HL-60 (cell line): ENCODE measurements around the gene TAF4.
"Not testable (repeated sequence)": the region's sequence is repeated elsewhere in the genome, so short reads cannot be mapped to it uniquely, and the experiment has no call there.

Source experiments
- DNase-seq, 2 experiments: peaks; one replicate each; pipeline ENCODE4 v3.0.0-alpha.2; 2010 to 2020; ENCODE audit warnings: low read depth in 1 of 2, low spot score in 1 of 2
- H3K27ac ChIP-seq: fragments of 250-450 bp; sonication (Bioruptor Pico); replicated peaks from 2 replicates; pipeline ENCODE4 v1.5.1; 2020; ENCODE audit warnings: mild to moderate bottlenecking, moderate library complexity
- H3K27me3 ChIP-seq: fragments of 250-450 bp; sonication (Bioruptor Pico); 2 replicates; pipeline ENCODE4 v1.5.1; 2021; ENCODE audit warnings: mild to moderate bottlenecking, moderate library complexity; ENCODE audit not compliant: insufficient read depth, poor library complexity, severe bottlenecking
- H3K4me3 ChIP-seq: replicated peaks from 2 replicates; pipeline ENCODE4 v1.5.1; 2011; ENCODE audit warnings: mild to moderate bottlenecking, control low read depth, low read length; ENCODE audit not compliant: insufficient read depth
- GABPA ChIP-seq: IDR thresholded peaks from 2 replicates; pipeline ENCODE4 v1.6.1; 2012; ENCODE audit warnings: low read depth
- POLR2AphosphoS5 ChIP-seq: IDR thresholded peaks from 2 replicates; pipeline ENCODE4 v1.6.1; 2012; ENCODE audit warnings: low read depth
- SPI1 ChIP-seq: IDR thresholded peaks from 2 replicates; pipeline ENCODE4 v1.6.1; 2012; ENCODE audit warnings: low read depth, mild to moderate bottlenecking, borderline replicate concordance
- TF ChIP-seq, protein P1 (sequence below): IDR thresholded peaks from 2 replicates; pipeline ENCODE4 v1.6.1; 2012; ENCODE audit warnings: low read depth; ENCODE audit not compliant: insufficient replicate concordance
- TF ChIP-seq, protein P2 (sequence below): IDR thresholded peaks from one replicate; pipeline ENCODE4 v1.5.1; 2011; ENCODE audit warnings: low read length, control low read depth, inconsistent platforms; ENCODE audit not compliant: insufficient read depth

The TAF4 gene

DNA sequence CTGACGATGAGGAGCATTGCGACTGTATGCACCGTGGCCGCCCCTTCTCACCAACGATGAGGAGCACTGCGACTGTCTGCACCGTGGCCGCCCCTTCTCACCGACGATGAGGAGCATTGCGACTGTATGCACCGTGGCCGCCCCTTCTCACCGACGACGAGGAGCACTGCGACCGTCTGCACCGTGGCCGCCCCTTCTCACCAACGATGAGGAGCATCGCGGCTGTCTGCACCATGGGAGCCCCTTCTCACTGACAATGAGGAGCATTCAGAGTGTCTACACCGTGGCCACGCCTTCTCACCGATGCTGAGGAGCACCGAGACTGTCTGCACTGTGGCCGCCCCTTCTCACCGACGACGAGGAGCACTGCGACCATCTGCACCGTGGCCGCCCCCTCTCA is 120.7 kb downstream of the TAF4 start:
- not testable (repeated sequence) for H3K27ac ChIP-seq, DNase-seq, H3K27me3 ChIP-seq, H3K4me3 ChIP-seq

DNA sequence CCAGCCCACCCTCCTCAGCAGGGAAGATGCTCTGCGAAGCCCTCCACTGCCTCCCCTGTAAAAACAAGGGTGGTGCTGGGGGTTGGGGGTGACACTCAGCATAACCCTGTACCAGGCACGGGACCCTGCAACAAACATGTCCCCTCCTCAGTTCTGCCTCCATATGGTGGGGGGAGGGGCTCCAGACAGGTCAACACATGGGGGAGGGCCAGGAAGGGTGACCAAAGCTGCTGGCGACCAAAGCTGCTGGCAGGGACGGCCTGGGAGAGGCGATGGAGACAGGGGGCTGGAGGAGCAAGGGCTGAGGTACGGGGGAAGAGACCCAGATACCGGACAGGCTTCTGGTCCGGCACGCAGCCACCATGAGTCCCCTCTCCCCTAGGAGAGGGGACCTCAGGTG is 123.2 kb downstream of the TAF4 start:
- Histone ChIP-seq H3K27ac (no peak overlapping the region), H3K27me3 (no peaks in the 10 kb centered on the region), H3K4me3 (no peak overlapping the region)
- no peak for DNase-seq
- TF ChIP-seq, protein P1, sequence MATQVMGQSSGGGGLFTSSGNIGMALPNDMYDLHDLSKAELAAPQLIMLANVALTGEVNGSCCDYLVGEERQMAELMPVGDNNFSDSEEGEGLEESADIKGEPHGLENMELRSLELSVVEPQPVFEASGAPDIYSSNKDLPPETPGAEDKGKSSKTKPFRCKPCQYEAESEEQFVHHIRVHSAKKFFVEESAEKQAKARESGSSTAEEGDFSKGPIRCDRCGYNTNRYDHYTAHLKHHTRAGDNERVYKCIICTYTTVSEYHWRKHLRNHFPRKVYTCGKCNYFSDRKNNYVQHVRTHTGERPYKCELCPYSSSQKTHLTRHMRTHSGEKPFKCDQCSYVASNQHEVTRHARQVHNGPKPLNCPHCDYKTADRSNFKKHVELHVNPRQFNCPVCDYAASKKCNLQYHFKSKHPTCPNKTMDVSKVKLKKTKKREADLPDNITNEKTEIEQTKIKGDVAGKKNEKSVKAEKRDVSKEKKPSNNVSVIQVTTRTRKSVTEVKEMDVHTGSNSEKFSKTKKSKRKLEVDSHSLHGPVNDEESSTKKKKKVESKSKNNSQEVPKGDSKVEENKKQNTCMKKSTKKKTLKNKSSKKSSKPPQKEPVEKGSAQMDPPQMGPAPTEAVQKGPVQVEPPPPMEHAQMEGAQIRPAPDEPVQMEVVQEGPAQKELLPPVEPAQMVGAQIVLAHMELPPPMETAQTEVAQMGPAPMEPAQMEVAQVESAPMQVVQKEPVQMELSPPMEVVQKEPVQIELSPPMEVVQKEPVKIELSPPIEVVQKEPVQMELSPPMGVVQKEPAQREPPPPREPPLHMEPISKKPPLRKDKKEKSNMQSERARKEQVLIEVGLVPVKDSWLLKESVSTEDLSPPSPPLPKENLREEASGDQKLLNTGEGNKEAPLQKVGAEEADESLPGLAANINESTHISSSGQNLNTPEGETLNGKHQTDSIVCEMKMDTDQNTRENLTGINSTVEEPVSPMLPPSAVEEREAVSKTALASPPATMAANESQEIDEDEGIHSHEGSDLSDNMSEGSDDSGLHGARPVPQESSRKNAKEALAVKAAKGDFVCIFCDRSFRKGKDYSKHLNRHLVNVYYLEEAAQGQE = no peak
- TF ChIP-seq GABPA (no peak), POLR2AphosphoS5 (no peak)
- TF ChIP-seq, protein P2, sequence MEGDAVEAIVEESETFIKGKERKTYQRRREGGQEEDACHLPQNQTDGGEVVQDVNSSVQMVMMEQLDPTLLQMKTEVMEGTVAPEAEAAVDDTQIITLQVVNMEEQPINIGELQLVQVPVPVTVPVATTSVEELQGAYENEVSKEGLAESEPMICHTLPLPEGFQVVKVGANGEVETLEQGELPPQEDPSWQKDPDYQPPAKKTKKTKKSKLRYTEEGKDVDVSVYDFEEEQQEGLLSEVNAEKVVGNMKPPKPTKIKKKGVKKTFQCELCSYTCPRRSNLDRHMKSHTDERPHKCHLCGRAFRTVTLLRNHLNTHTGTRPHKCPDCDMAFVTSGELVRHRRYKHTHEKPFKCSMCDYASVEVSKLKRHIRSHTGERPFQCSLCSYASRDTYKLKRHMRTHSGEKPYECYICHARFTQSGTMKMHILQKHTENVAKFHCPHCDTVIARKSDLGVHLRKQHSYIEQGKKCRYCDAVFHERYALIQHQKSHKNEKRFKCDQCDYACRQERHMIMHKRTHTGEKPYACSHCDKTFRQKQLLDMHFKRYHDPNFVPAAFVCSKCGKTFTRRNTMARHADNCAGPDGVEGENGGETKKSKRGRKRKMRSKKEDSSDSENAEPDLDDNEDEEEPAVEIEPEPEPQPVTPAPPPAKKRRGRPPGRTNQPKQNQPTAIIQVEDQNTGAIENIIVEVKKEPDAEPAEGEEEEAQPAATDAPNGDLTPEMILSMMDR = no peak

DNA sequence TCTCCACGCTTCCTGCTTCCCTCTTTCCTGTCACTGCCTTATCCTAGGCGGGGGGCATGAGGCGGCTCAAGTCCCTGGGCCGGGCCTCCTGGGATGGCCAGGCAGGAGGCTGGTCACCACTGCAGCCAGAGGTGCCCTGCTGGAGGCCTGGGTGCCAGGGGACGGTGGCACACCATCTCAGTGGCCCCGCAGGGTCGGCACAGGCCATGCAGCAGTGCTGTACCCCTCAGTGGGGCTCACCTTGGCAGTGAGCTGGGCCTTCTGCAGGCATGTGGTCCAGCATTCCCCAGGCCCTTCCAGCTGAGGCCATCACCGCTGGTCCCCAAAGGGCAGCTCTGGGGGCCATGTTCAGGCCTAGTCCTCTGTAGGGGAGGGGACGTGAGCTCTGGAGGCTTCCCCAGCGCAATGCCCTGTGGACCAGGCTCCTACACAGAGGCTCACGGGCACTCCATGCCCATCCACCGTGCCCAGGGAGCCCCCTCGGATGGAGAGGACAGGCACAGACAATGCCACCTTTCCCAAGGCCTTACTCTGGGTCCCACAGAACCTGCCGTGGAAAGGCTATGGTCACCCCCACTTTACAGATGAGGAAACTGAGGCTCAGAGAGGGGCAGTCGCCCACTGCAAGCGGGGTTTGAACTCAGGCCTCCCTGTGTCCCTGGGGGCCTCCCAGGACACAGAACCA is 123.8 kb downstream of the TAF4 start:
- TF ChIP-seq POLR2AphosphoS5 (no peak), SPI1 (no peak), GABPA (no peak)
- TF ChIP-seq, protein P1 = no peak
- TF ChIP-seq, protein P2 = no peak
- H3K27ac ChIP-seq = no peak overlapping the region
- DNase-seq = no peak
- H3K27me3 ChIP-seq = no peaks in the 10 kb centered on the region
- no peak overlapping the region for H3K4me3 ChIP-seq

DNA sequence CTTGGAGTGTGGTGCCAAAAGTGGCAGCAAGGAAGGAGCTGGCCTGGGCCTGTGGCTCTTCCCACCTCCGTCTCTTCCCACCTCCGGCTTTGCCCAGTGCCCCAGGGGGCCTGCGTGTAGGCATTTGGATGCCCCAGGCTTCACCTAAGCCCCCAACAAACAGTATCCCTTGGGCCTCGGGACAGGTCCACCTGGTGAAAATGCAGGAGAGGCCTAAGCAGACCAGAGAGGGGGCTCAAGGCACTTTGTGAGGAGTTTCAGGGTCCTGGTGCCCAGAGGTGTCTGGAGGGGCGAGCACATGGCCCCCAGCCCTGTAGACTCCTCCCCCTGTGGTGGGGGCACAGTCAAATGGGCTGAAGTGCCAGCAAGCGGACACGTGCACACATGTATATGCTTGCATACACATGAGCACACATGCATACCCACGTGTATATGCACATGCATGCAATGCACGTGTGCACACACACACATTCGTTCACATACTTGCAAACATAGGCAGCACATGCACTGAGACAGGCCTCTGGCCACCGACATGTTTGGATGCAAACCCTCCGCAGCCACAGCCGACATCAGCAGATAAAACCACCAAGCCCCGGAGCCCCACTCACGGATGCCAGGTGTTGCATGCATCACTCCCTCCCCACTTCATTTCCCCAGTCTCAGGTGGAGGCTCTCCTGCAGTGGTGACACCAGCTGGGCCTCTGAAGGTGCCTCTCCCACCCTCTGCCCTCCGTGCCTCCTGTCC is 124.5 kb downstream of the TAF4 start:
- no peak for DNase-seq
- no peak overlapping the region for H3K27ac ChIP-seq
- no peaks in the 10 kb centered on the region for H3K27me3 ChIP-seq

More for the DNA sequence above, 124.5 kb downstream of the TAF4 start:
- TF ChIP-seq GABPA (no peak), POLR2AphosphoS5 (no peak), SPI1 (no peak)
- TF ChIP-seq, protein P1 = no peak
- TF ChIP-seq, protein P2 = no peak
- no peak overlapping the region for H3K4me3 ChIP-seq
